Measurements from ENCODE around the gene TBL1XR1. TPM values are rescaled to one million over a fixed set of nuclear protein-coding genes. Genes with fewer than 3 reads are reported as not detected.

Gene TBL1XR1
- total RNA-seq, 1 experiment from 2014 or later = 175 TPM

GRCh38 chr3:177197727-177198460 is 612 bp upstream of the TBL1XR1 start:
- H3K27me3 Mint-ChIP-seq (ENCODE audit: low read depth) = no peaks in the 10 kb centered on the region
- Histone ChIP-seq H2BK12ac (ENCODE audit: insufficient read length, low read depth, low read length) (no peak overlapping the region), H2AFZ (ENCODE audit: low read length) (no peak overlapping the region), H3K14ac (ENCODE audit: insufficient read depth, low read length) (peak overlapping the region; percentile 92; the same call in 1 of the 2 replicates), H3K9me3 (ENCODE audit: control insufficient read depth, low read depth, low read length) (no peaks in the 10 kb centered on the region), H3K79me1 (ENCODE audit: insufficient read depth, low read depth, low read length, poor library complexity, severe bottlenecking) (no peaks in the 10 kb centered on the region), H3K4ac (ENCODE audit: low read depth, low read length) (peak overlapping the region; percentile 75; the same call in 1 of the 2 replicates), H3K9ac (ENCODE audit: extremely low read depth, insufficient read length, low read length) (peak overlapping the region; percentile 75), H3K23ac (ENCODE audit: insufficient read length, low read depth, low read length) (no peak overlapping the region), H2BK5ac (ENCODE audit: insufficient read length, low read length) (no peak overlapping the region), H3K4me2 (ENCODE audit: insufficient read depth, insufficient read length, low read length) (peak overlapping the region; percentile 62), H3K27me3 (ENCODE audit: insufficient read depth, low read length) (no peaks in the 10 kb centered on the region), H4K91ac (ENCODE audit: insufficient read length, low read depth, low read length) (no peak overlapping the region), H4K20me1 (ENCODE audit: control insufficient read depth, insufficient read depth, insufficient read length) (no peaks in the 10 kb centered on the region), H2AK5ac (ENCODE audit: insufficient read length, low read length) (no peak overlapping the region), H3K18ac (ENCODE audit: insufficient read length, low read depth, low read length) (peak overlapping the region; percentile 45), H4K5ac (ENCODE audit: insufficient read length, low read depth, low read length) (no peak overlapping the region), H3K79me2 (ENCODE audit: insufficient read depth, low read length) (peaks cover 35% of the 10 kb centered on the region; the same call in 1 of the 2 replicates), H2BK15ac (ENCODE audit: low read depth, low read length) (no peak overlapping the region), H3K56ac (ENCODE audit: insufficient read length, low read depth, low read length) (no peak overlapping the region), H3K4me1 (ENCODE audit: insufficient read depth, low read length) (peaks cover 9% of the 10 kb centered on the region; the same call in 1 of the 2 replicates), H3T11ph (ENCODE audit: low read length) (peak overlapping the region; percentile 87), H3K23me2 (ENCODE audit: insufficient read length, low read depth, low read length, poor library complexity, severe bottlenecking) (peaks cover 3% of the 10 kb centered on the region), H4K8ac (replicated peaks; ENCODE audit: insufficient read length, low read depth, low read length) (no peak overlapping the region), H3K27ac (ENCODE audit: insufficient read length, low read depth, low read length) (peak overlapping the region; percentile 61), H2BK120ac (ENCODE audit: low read depth, low read length, poor library complexity, severe bottlenecking) (peak overlapping the region; percentile 94), H2BK20ac (ENCODE audit: low read depth, low read length, poor library complexity, severe bottlenecking) (peak overlapping the region; percentile 84)
- no CpG with 5 or more reads among the region's 57 CpGs for WGBS (ENCODE audit: extremely low coverage, insufficient read length, low lambda C conversion rate)
- H3K4me1 Mint-ChIP-seq = peaks cover 42 to 44% of the 10 kb centered on the region in 2 experiments
- TF ChIP-seq, protein P1, sequence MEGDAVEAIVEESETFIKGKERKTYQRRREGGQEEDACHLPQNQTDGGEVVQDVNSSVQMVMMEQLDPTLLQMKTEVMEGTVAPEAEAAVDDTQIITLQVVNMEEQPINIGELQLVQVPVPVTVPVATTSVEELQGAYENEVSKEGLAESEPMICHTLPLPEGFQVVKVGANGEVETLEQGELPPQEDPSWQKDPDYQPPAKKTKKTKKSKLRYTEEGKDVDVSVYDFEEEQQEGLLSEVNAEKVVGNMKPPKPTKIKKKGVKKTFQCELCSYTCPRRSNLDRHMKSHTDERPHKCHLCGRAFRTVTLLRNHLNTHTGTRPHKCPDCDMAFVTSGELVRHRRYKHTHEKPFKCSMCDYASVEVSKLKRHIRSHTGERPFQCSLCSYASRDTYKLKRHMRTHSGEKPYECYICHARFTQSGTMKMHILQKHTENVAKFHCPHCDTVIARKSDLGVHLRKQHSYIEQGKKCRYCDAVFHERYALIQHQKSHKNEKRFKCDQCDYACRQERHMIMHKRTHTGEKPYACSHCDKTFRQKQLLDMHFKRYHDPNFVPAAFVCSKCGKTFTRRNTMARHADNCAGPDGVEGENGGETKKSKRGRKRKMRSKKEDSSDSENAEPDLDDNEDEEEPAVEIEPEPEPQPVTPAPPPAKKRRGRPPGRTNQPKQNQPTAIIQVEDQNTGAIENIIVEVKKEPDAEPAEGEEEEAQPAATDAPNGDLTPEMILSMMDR (conservative IDR thresholded peaks at IDR 0.05) = no peak
- H3K4me3 Mint-ChIP-seq = peak overlapping the region; percentile 49 to 75
- H3K36me3 Mint-ChIP-seq (ENCODE audit: insufficient read depth in 1 of 3, low read depth in 3 of 3) = peaks cover 7 to 21% (median 16%) of the 10 kb centered on the region in 3 experiments; a peak in 5 of 7 replicates
- DNase-seq = no peak
- H3K9me3 Mint-ChIP-seq = peaks cover 0 to 3% of the 10 kb centered on the region in 2 experiments; a peak in 3 of 5 replicates
- peak overlapping the region in 2 of 3 experiments; percentile 79 to 88; a peak in 4 of 7 replicates for H3K27ac Mint-ChIP-seq

All from H9 (cell line).